GM18867 (cell line): ENCODE data around the gene MYH15.
A peak's percentile ranks its signal among the peaks of the same experiment; 100 is the strongest.

Source experiments
- ATAC-seq: cut with Tn5 transposase; IDR thresholded peaks from one replicate; pipeline ENCODE4 v1.9.1; 2021; ENCODE audit warnings: mild to moderate bottlenecking, moderate library complexity; ENCODE audit not compliant: unreplicated experiment

Gene MYH15

DNA sequence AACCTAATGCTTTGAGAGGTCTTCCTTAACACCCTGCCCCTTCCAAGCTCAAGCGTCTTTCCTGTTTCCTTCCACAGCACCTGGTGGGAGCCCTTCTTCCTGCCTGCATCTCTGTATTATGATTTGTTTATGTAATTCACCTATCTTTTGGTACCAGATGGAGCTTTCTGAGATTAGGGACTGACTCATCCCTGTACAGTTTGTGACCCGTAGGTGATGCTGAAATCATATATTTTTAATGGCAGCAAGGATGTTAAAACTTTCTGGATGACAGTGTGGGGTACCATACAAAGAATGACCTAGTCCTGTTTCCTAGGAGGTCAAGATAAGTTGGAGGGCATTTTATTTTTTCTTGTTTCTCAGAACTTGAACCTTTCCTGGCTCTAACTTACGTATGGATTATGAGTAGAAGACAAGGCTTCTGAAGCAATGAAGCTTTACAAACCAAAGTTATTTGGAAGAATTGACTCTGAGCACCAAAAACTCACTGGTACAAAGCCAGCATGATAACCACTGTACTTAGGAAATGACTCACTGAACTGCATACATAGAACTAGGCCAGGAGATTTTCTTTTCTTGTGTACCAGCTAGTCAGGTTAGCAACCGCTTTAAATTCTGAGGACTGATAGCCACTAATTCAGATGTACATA is 167.4 kb downstream of the MYH15 start:
- ATAC-seq = peak; percentile 82

DNA sequence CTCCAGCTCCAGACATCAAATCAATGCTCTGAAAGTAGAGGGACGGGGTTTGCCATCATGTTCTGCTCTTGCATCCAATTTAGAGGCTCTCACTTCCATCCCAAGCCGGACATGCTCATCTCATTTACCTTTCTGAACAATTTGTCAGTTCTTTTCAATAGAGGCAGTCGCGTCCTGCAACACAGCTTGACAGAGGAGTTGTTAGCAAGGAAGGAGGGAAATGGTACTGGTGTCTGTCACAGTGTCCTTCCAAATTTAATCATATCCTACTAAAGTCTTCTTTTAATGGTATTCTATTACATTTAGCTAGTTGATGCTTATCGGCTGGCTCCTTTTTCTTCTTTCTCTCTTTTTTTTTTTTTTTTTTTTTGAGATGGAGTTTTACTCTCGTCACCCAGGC is 168.5 kb downstream of the MYH15 start:
- no peak for ATAC-seq

DNA sequence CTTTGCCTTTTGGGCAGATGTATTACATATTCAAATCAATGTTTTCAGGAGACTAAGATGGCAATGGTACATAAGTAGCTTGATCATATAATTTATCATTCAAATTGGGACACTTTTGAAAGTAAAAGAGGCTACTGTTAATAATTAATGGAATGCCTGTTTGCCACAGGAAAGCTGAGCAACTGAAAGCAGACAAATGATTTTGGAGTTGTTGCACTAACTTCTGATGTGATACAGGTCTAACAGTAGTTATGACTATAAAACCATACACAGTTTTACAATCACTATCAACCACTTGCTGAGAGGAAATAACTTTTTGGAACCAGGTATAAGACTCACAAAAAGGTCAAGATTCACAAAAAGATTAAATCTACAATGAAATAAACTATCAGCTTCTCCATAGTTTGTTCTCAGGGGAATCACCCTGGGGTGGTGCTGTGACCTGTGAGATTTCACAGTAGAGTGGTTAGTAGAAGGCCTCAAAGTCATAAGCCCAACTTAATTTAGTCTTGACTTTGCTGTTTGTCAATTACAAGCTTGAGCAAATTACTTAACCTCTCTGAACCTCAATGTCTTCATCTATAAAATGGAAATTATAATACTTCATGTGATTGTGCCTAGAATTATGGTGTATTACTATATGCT is 171.4 kb downstream of the MYH15 start:
- peak; percentile 41 for ATAC-seq

DNA sequence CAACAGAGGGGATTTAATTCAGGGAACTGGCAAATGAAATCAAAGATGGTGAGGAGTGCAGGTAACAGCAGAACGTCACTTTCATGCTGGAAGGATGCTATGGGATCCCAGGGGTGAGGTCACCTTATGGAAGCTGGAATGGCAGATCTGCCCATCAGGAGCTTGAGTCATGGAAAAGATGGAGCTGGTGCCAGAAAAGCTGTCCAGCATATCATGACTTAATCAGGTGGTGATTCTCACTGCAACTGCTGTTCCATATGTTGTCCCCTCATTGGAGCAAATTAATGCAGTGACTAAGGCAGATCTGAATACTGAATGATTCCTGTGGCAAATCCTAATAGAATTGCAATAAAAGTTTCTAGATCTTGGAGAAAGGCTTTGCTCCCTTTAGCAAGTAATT is 175.7 kb downstream of the MYH15 start:
- no peak for ATAC-seq

DNA sequence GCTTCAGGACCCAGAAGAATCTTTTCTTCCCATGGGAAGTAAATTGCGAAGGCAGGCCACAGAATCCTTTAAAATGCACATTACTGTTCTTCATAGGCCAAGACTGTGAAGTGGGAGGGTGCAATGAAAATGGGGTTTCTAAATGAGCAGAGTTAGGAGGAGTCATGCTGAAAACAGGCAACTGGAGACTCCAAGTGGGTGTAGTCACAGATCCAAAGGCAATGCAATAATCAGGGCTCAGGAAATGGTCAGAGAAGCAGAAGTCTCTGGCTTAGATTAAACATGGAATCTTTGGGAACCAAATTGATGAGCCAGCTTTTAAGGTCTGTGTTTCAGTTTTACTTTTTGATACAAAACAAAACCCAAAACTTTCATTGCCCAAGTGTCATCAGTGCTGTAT is 176.4 kb downstream of the MYH15 start:
- ATAC-seq = no peak

DNA sequence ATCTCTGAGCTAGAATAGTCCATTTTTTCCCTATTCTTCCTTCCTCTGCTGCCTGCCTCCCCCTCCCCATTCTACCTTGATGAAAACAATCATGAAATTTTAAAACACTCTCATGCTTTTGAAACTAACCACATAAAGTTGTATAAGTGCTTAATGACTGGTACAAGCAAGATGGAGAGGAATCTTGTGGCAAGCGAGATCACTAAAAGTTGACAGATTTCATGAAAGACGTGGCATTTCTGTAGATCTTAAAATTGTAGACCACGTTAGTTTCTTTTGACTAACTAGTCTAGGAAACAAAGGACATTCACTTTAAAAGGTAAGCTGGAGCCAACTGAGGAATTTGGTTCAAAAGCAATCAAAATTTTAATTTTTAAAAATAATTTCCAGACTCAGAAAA is 178.6 kb downstream of the MYH15 start:
- ATAC-seq = no peak
